RWPE1 (cell line): ENCODE results near the gene DYNC1H1.

Experiments used
- CTCF ChIA-PET: fragments of 350-600 bp; sonication (Branson Sonifier 250); formaldehyde crosslinking; extraction: SDS; loops from one replicate; lab custom pipeline; 2021; lab: Yijun Ruan, JAX
- POLR2A ChIA-PET: fragments of 400-600 bp; formaldehyde crosslinking; extraction: SDS; loops from one replicate; lab custom pipeline; 2020; ENCODE audit warnings: antibody characterized with exemption; ENCODE audit not compliant: low non-redundant PET; lab: Yijun Ruan, JAX
- DNase-seq: peaks from one replicate; pipeline ENCODE4 v3.0.0; 2012; ENCODE audit warnings: low spot score
- H3K27ac ChIP-seq: fragments of 450-650 bp; 2 replicates; pipeline ENCODE4 v1.5.1; 2017
- CTCF ChIP-seq: fragments of 450-650 bp; conservative IDR thresholded peaks from 2 replicates; pipeline ENCODE4 v1.5.1; 2017; ENCODE audit warnings: low read depth, mild to moderate bottlenecking

Gene DYNC1H1

GRCh38 chr14:102042699-102043098 lies 78.3 kb downstream of the DYNC1H1 start:
- ChIA-PET POLR2A (no interaction called here), CTCF (no interaction called here)
- H3K27ac ChIP-seq, result peak overlapping the region; percentile 9; the same call in 1 of the 2 replicates
- no peak for DNase-seq
- TF ChIP-seq CTCF, result no peak

GRCh38 chr14:102043251-102044025 lies 79.1 kb downstream of the DYNC1H1 start:
- POLR2A ChIA-PET, result no interaction called here
- no peak for DNase-seq
- H3K27ac ChIP-seq, result peak overlapping the region; percentile 9; the same call in 1 of the 2 replicates
- no peak for TF ChIP-seq CTCF
- CTCF ChIA-PET, result interaction anchor here (0.9 kb wide), 1 partner anchor 76 kb away, joined by 4 read pairs; no protein-coding TSS in a partner anchor

GRCh38 chr14:102044566-102044965 lies 80.2 kb downstream of the DYNC1H1 start:
- ChIA-PET POLR2A (no interaction called here), CTCF (no interaction called here)
- no peak for DNase-seq

GRCh38 chr14:102046337-102047278 lies 82.2 kb downstream of the DYNC1H1 start:
- ChIA-PET CTCF (interaction anchor here (0.6 to 1.0 kb wide), 4 partner anchors 16 to 255 kb away, joined by 3 to 5 read pairs (median 4); no protein-coding TSS in a partner anchor), POLR2A (no interaction called here)
- peak overlapping the region; percentile 58 for H3K27ac ChIP-seq
- DNase-seq, result peak; percentile 26
- peak; percentile 36 for TF ChIP-seq CTCF

More at GRCh38 chr14:102044566-102044965, 80.2 kb downstream of the DYNC1H1 start:
- TF ChIP-seq CTCF, result no peak
- peak overlapping the region; percentile 58 for H3K27ac ChIP-seq

GRCh38 chr14:102047808-102048540 lies 83.6 kb downstream of the DYNC1H1 start:
- H3K27ac ChIP-seq, result peak overlapping the region; percentile 7; the same call in 1 of the 2 replicates
- no peak for TF ChIP-seq CTCF
- DNase-seq, result no peak
- ChIA-PET POLR2A (interaction anchor here (0.6 kb wide), 1 partner anchor 47 kb away, joined by 5 read pairs; no protein-coding TSS in a partner anchor), CTCF (interaction anchor here (0.6 to 1.2 kb wide), 2 partner anchors 48 to 49 kb away, joined by 3 read pairs; no protein-coding TSS in a partner anchor)
